GM13977 (cell line): ENCODE results near the gene OSBPL8.

Source experiments
- DNase-seq: peaks from one replicate; pipeline ENCODE4 v3.0.0; 2012; ENCODE audit warnings: low spot score
- CTCF ChIP-seq: IDR thresholded peaks from 2 replicates; pipeline ENCODE4 v1.5.1; 2012; ENCODE audit warnings: mild to moderate bottlenecking, control low read depth; ENCODE audit not compliant: insufficient read depth; ENCODE audit errors: extremely low read depth, missing control alignments
- in situ Hi-C: fragments of 300-500 bp; cut with MboI; formaldehyde crosslinking; loops from one replicate; pipeline ENCODE4 v1.12.0; 2022; ENCODE audit warnings: low sequenced_read_pairs, low pct_unique_long_range_greater_than_20kb, mixed read lengths, inconsistent platforms; ENCODE audit not compliant: unreplicated experiment

The OSBPL8 gene

DNA sequence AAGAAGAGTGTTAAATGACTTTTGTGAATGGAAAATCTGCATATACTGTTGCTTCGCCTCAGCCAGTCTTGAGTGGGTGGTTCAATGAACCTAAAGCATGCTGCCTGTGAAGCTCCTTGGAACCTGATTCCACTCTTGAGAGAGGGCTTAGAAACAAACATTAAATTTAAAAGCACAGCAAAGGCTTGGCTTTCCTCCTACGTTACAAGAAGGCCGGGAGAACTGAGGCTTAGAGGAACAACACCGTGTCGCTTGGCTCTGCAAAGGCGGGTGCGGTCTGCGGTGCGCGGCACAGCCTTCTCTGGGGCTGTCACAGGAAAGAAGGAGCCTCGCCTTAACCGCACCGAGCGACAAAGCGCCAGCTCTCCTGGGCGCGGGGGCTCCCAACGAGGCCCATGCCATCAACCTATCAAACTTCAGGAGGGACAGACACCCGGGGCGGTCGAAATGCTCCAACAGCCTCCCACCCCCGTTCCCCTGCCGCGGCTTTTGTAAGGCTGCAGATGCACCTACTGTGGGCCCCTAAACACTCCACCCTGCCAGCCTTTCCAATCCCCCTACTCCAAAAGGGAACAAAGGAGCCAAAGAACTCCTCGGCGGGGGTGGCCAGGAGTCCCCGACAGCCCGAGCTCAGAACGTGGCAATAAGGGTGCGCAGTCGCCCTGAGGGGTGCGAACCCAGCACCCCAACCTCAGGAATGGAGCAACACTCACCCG, 729 bp downstream of the OSBPL8 start:
- TF ChIP-seq CTCF, result no peak
- in situ Hi-C loops, result loop anchor here (25.0 kb wide), 1 partner anchor 1022 kb away; no protein-coding TSS in a partner anchor
- DNase-seq, result peak; percentile 48

DNA sequence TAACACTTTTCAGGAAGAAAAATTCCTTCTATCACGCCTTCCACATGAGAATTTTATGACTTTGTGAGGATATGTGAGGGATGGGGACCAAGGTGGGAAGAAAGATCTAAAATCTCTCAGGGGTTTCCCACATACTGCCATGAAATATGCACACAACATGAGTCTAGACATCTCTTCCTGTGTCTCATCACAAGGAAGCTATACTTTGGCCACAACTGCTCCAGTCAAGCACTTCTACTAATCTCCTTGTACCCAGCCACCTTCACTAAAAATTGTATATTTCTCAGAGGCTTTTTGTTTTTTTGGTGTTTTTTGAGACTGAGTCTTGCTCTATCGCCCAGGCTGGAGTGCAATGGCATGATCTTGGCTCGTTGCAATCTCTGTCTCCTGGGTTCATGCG, 3.2 kb downstream of the OSBPL8 start:
- no peak for TF ChIP-seq CTCF
- in situ Hi-C loops, result loop anchor here (25.0 kb wide), 1 partner anchor 1019 kb away; no protein-coding TSS in a partner anchor

GRCh38 chr12:76555797-76556196, 3.8 kb downstream of the OSBPL8 start:
- in situ Hi-C loops, result loop anchor here (25.0 kb wide), 1 partner anchor 1018 kb away; no protein-coding TSS in a partner anchor
- TF ChIP-seq CTCF, result no peak
- DNase-seq, result no peak

More for the DNA sequence above, 3.2 kb downstream of the OSBPL8 start:
- no peak for DNase-seq

GRCh38 chr12:76555231-76555767, 4.3 kb downstream of the OSBPL8 start:
- DNase-seq, result no peak

DNA sequence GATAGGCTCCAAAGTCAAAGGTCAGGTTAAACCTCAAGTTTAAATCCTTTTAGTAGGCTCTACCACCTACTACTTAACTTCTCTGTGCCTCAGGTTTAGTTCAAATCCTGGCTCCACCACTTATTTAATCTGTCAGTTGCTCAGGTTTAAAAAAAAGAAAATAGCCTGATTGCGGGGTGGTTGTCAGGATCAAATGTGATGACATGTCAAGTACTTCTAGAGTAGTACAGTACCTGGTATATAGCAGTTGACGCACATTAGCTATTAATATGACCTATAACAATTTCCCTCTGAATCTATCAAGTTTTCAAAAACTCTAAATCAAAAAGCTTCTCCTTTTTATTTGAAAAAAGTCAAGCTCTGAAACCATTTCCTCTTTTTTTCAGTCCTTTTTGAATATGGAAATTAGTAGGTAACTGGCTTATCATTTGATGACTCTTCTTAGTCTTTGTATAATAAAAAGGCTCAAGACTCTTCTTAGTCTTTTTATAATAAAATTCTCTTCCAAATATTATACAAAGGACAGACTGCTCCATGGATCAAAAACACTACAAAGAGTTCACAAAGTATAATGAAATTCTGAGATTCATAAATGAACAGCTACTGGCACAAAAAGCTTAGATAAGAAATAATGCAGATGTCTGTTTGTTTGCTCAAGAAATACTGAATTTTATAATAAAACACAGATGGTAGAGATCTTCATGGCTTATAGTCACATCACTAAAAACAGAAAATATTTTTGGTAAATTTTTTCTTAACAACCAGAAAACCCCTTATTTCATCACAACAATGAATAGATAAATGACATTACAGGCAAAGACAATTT, 5.0 kb downstream of the OSBPL8 start:
- in situ Hi-C loops, result loop anchor here (25.0 kb wide), 1 partner anchor 1017 kb away; no protein-coding TSS in a partner anchor

More at GRCh38 chr12:76555231-76555767, 4.3 kb downstream of the OSBPL8 start:
- in situ Hi-C loops, result loop anchor here (25.0 kb wide), 1 partner anchor 1018 kb away; no protein-coding TSS in a partner anchor
- TF ChIP-seq CTCF, result no peak

More for the DNA sequence above, 5.0 kb downstream of the OSBPL8 start:
- TF ChIP-seq CTCF, result no peak
- no peak for DNase-seq
